Fibroblast of skin of left biceps (primary cell): Measurements from ENCODE around the gene DDX24.
A peak's percentile ranks its signal among the peaks of the same experiment; 100 is the strongest.

Experiments used
- DNase-seq, 2 experiments: peaks; one replicate each; pipeline ENCODE4 v3.0.0-alpha.2; 2013; ENCODE audit warnings: low read depth in 2 of 2

DDX24 gene

GRCh38 chr14:94048691-94049624 lies 32.0 kb downstream of the DDX24 start:
- no peak for DNase-seq

GRCh38 chr14:94047581-94047980 lies 33.4 kb downstream of the DDX24 start:
- no peak for DNase-seq

- no peak for DNase-seq
Observed at GRCh38 chr14:94046696-94047250, 34.2 kb downstream of the DDX24 start.

- DNase-seq = no peak
Observed at GRCh38 chr14:94045563-94046345, 35.2 kb downstream of the DDX24 start.

GRCh38 chr14:94045101-94045500 lies 35.9 kb downstream of the DDX24 start:
- DNase-seq = no peak

DNA sequence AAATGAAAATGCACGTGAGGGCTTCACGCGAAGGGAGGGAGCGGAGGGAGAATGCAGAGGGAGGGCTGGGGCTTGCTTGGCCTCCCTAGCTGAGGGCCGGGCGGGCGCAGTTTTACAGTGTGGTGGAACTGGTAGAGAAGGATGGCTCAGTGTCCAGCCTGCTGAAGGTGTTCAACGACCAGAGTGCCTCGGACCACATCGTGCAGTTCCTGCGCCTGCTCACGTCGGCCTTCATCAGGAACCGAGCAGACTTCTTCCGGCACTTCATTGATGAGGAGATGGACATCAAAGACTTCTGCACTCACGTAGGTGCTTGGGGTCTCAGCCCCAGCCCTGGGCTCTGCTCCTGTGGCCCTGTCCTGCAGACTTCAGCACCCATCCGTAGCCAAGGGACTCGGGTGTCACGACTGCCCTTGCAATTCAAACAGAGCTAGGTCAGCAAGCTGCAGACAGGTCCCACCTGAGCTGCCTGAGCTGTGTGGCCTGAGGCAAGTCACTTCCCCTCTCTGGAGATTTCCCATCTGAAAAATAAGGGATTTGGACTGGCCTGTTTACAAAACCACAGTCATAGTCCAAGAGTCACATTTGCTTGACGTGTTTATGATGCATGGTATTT lies 36.4 kb downstream of the DDX24 start:
- no peak for DNase-seq

- DNase-seq = no peak
Observed at GRCh38 chr14:94043756-94044475, 37.1 kb downstream of the DDX24 start.

DNA sequence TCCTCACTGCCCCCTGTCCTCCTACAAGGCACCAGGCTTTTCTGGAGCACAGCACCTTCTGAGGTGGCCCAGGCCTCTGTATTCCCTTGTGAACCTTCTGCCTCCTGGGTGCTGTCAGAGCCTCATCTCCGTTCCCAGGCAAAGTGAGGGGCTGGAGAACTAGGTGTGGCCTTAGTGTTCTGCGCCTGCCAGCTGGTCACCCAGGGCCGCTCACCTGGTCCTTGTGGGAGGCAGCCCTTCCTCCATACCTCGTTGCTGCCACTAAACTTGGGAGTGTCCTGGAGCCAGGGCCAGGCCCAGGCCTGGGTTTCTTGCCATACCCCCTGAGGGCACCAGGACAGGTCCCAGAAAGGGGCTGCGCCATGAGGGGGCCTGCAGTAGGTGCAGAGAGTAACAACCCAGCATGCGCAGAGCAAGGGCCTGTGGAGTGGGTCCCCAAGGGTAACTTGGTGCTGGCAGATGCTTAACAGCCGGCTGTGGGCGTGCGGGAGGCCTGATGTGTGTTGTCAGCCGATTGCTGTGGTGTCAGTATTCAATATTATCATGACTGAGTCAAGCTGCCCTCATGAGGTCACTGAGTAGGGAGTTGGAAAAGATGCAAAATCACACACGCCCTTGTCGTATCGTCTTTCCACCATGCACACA lies 37.8 kb downstream of the DDX24 start:
- no peak for DNase-seq

- DNase-seq = no peak
Observed at GRCh38 chr14:94042433-94043091, 38.4 kb downstream of the DDX24 start.

DNA sequence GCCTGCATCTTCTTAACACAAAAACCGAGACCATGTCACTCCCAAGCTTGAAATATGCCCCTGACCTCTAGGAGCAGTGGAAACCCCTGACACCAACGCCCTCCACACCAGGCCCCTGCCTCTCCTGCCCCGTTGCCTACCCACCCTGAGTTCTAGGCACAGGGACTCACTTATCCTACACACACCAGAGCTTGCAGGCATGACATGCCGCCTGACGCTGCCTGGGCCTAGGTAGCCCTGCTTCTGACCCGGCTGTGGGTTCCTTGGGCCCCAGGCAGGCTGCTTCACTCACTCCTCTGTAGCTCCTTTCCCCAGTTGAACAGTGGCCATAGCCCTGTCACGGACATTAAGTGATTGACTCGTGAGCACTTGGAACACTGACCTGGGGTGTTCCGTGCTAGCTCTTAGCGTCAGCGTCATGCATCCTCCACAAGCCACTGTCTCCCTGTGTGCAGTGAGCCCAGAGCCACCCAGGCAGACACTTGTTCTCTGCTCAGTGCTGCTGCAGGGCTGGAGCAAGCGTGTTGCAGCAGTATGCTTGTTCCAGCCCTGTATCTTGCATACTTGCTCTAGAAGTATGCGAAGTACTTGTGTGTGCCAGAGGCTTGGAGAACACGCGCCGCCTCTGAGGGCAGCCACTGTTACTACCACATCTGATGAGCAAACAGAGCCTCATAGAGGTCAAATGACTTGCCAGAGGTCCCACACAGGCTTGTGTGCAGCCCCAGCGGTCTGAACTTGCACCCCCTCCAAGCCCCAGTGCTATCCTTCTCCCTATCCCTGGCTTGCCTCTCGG lies 39.3 kb downstream of the DDX24 start:
- DNase-seq = no peak

DNA sequence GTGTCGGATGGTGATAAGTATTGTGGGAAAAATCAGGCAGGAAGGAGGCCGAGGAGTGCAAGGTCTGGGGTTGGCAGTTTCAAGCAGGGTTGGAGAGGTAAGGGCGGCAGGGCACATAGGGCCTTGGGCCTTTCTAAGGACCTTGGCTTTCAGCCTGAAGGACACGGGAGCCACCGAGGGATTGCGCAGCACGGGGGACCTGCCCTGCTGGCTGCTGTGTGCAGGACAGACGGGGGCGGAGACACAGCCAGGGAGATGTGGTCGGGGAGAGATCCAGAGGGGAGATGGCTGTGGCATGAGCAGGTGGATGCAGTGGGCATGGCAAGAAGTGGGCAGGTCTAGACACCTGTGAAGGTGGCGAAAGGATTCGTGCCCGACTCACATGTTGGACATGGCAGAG lies 40.2 kb downstream of the DDX24 start:
- DNase-seq = no peak

DNA sequence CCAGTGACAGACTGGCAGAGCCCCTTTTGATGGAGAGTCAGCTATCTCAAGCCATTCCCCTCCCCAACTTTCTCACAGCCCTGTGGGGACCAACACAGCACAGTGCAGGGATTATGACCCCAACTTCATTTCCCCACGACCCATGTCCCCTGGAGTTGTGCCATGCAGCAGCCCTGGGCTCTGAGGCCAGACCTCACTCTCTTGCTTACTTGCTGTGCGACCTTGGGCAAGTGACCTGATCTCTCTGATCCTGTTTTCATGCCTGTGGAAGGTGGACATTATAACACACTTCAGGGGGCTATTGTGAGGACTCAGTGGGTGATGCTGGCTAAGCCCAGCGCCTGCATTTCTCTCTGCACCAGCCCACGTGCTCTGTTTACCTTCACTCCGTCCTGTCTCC lies 40.8 kb downstream of the DDX24 start:
- DNase-seq = no peak

DNA sequence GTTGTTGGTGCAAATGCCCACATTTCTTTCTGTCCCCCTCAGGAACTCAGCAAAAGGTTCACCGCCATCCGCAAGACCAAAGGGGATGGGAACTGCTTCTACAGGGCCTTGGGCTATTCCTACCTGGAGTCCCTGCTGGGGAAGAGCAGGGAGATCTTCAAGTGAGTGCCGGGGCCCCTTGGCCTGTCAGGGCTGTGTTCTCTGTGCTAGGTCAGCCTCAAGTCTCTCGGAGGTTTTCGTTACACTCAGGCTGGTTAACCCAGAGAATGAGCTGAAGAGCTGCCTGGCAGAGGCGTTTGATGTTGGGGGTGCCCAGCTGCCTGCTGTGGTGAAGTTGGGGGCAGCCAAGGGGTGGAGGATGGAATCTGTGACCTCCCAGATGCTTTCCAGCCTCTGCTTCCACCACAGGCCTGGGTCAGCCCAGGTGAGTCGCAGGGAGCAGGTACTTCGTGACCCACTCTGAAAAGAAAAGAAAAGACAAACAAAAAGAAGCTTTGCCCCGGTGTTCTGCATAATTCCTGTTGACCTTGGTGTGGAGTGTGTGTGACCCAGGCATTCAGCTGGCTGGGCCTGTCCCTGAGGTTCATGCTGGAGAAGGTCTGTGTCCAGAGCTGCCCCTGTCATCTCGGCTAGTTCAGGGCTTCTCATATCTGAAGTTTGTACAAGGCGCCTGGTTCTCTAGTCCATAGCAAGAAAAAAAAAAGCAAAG lies 41.9 kb downstream of the DDX24 start:
- DNase-seq = no peak

DNA sequence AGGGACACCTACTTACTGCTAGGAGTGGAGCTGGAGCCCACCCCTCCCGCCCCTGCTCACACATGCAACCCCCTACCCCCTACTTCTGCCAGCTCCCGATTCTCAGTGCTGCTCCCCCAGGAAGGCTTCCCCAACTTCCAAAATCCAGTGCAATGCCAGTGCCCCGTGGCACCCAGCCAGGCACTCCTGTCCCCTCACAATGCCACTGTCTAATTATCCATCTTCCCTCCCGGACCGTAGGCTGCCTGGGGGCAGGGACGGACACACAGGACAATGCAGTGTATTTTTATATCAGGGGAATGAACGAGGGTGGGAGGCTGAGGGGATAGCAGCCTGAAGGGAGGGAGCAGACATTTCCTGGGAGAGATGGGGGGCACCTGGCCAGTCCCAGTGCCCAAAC lies 42.5 kb downstream of the DDX24 start:
- no peak for DNase-seq

DNA sequence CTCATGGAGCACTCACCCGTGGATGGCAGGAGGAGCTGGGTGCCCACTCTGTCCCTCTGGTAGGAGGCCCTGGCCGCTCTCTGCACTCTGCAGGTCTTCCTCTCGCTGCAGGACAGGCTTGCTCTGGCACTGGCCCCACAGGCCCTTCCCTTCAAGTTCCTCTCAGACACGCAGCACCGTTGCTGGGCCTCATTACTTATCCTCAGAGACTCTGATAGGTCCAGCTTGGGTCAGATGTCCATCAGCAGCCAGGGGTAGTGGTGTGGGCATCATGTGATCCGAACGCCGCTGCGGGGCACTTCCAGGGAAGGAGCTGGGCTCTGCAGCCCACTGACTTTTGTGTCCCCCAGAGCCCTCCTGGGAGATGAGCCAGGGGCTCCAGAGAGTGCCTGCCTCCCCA lies 43.0 kb downstream of the DDX24 start:
- no peak for DNase-seq

DNA sequence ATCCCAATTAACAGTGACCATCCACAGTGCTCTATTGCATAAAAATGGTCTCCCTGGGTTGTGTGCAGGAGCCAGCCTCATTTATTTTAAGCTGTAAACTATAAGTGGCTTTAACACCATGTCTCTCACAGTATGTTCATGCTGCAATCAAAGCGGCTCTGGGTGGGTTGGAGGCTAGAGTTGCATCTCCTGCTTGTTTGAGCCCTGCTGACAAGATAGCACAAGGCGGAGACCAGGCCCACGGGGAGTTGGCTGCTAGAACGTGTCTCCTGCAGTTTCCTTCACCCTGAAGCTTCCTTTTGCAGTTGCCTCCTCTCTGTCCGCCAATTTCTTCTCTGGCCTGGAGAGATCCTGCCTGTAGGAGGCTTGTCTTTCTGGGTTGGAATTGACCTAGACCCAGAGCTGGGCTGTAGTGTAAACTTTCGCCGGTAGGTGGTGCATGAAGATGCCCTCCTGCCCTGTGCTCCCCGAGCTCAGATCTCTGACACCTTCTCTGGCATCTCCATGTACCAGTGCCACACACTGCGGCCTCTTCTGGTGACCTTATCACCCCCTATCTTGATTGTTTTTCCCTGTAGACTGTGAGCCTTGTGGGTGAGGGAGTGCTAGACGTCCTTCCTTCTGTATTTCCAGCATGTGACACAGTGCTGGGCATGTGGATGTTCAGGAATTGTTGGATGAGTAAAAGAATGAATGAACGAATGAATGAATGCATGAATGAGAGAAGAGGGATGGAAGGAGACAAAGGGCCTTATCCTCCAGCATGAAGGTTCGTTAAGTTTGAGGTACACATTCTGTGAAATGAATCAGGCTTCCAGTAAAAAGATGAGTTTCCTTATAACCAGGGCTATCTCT lies 44.5 kb downstream of the DDX24 start:
- DNase-seq = peak; percentile 14 to 16

- DNase-seq = no peak
Observed at GRCh38 chr14:94034886-94035285, 46.1 kb downstream of the DDX24 start.

DNA sequence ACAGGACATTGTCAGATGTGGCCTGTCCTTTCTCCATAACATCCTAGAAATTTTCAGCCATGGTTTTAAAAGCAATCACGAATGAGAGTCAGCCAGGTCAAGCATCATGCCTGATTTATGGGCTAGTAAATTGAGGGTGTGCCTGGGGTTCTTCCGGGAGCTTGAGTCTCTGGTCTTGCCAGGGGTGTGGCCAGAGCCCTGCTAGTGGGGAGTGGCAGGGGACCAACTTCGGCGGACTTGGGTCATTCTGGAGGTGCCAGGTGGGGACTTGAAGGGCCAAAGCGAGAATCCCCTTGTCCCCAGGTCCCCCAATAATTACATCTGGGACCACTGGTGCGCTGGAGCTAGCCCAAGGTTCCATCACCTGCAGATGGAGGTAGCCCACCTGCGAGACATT lies 49.1 kb downstream of the DDX24 start:
- DNase-seq = no peak
